Measurements from ENCODE around the gene PIR.

The PIR gene

GRCh38 chrX:15404401-15405096 is 88.6 kb downstream of the PIR start:
- Histone ChIP-seq H3K23ac (ENCODE audit: low read length) (no peak overlapping the region), H3K4me3 (ENCODE audit: low read length) (no peak overlapping the region), H3K4ac (ENCODE audit: low read depth, low read length) (no peak overlapping the region), H2BK120ac (ENCODE audit: low read depth, low read length) (no peak overlapping the region), H3K79me1 (ENCODE audit: low read length) (no peaks in the 10 kb centered on the region), H3K18ac (ENCODE audit: low read length) (no peak overlapping the region), H3K36me3 (ENCODE audit: control insufficient read depth, insufficient read depth, low read length) (no peaks in the 10 kb centered on the region), H3K56ac (ENCODE audit: low read length) (no peak overlapping the region), H2BK5ac (ENCODE audit: low read length) (no peak overlapping the region), H3K27me3 (ENCODE audit: insufficient read depth, low read length, poor library complexity) (no peaks in the 10 kb centered on the region), H3K4me1 (ENCODE audit: control insufficient read depth, low read depth, low read length) (no peaks in the 10 kb centered on the region), H3K27ac (ENCODE audit: low read depth, low read length) (no peak overlapping the region), H4K5ac (ENCODE audit: low read length) (no peak overlapping the region), H2BK15ac (replicated peaks; ENCODE audit: low read depth) (no peak overlapping the region), H3K79me2 (ENCODE audit: control insufficient read depth, insufficient read depth, low read length) (no peaks in the 10 kb centered on the region), H2AK5ac (ENCODE audit: low read length) (no peak overlapping the region), H3K9ac (ENCODE audit: low read length) (no peak overlapping the region), H3K4me2 (ENCODE audit: low read length) (no peak overlapping the region), H4K8ac (ENCODE audit: low read depth, low read length) (no peak overlapping the region)
- peak; percentile 0 for DNase-seq
- no CpG with 5 or more reads among the region's 7 CpGs for WGBS (ENCODE audit: extremely low coverage, insufficient coverage, low lambda C conversion rate)

GRCh38 chrX:15401378-15401777 is 91.8 kb downstream of the PIR start:
- Histone ChIP-seq H2BK120ac (ENCODE audit: low read depth, low read length) (no peak overlapping the region), H3K56ac (ENCODE audit: low read length) (no peak overlapping the region), H3K18ac (ENCODE audit: low read length) (no peak overlapping the region), H3K4me1 (ENCODE audit: control insufficient read depth, low read depth, low read length) (no peaks in the 10 kb centered on the region), H3K4me2 (ENCODE audit: low read length) (no peak overlapping the region), H3K27me3 (ENCODE audit: insufficient read depth, low read length, poor library complexity) (no peaks in the 10 kb centered on the region), H3K4ac (ENCODE audit: low read depth, low read length) (no peak overlapping the region), H3K27ac (ENCODE audit: low read depth, low read length) (no peak overlapping the region), H3K9ac (ENCODE audit: low read length) (no peak overlapping the region), H3K79me2 (ENCODE audit: control insufficient read depth, insufficient read depth, low read length) (no peaks in the 10 kb centered on the region), H4K8ac (ENCODE audit: low read depth, low read length) (no peak overlapping the region), H2BK15ac (replicated peaks; ENCODE audit: low read depth) (no peak overlapping the region), H3K36me3 (ENCODE audit: control insufficient read depth, insufficient read depth, low read length) (no peaks in the 10 kb centered on the region), H3K23ac (ENCODE audit: low read length) (no peak overlapping the region), H3K79me1 (ENCODE audit: low read length) (no peaks in the 10 kb centered on the region), H2AK5ac (ENCODE audit: low read length) (no peak overlapping the region), H4K5ac (ENCODE audit: low read length) (no peak overlapping the region), H2BK5ac (ENCODE audit: low read length) (no peak overlapping the region), H3K4me3 (ENCODE audit: low read length) (no peak overlapping the region)
- WGBS (ENCODE audit: extremely low coverage, insufficient coverage, low lambda C conversion rate), result no CpG with 5 or more reads among the region's 2 CpGs
- DNase-seq, result no peak

- H3K18ac ChIP-seq (ENCODE audit: low read length), result no peak overlapping the region
- WGBS (ENCODE audit: extremely low coverage, insufficient coverage, low lambda C conversion rate), result no CpG with 5 or more reads among the region's 3 CpGs
Measured at GRCh38 chrX:15399962-15400391, 93.2 kb downstream of the PIR start.

GRCh38 chrX:15398874-15399273 is 94.3 kb downstream of the PIR start:
- H3K4ac ChIP-seq (ENCODE audit: low read depth, low read length), result no peak overlapping the region
- no peak overlapping the region for H3K27ac ChIP-seq (ENCODE audit: low read depth, low read length)
- no peak overlapping the region for H3K56ac ChIP-seq (ENCODE audit: low read length)
- H2BK15ac ChIP-seq (replicated peaks; ENCODE audit: low read depth), result no peak overlapping the region
- H2BK120ac ChIP-seq (ENCODE audit: low read depth, low read length), result no peak overlapping the region
- H3K79me1 ChIP-seq (ENCODE audit: low read length), result no peaks in the 10 kb centered on the region
- no peak overlapping the region for H3K4me3 ChIP-seq (ENCODE audit: low read length)
- no peak overlapping the region for H3K23ac ChIP-seq (ENCODE audit: low read length)
- H4K5ac ChIP-seq (ENCODE audit: low read length), result no peak overlapping the region
- no peaks in the 10 kb centered on the region for H3K36me3 ChIP-seq (ENCODE audit: control insufficient read depth, insufficient read depth, low read length)
- no peak overlapping the region for H3K4me2 ChIP-seq (ENCODE audit: low read length)
- no peak overlapping the region for H3K9ac ChIP-seq (ENCODE audit: low read length)
- H2AK5ac ChIP-seq (ENCODE audit: low read length), result no peak overlapping the region
- H2BK5ac ChIP-seq (ENCODE audit: low read length), result no peak overlapping the region
- no peaks in the 10 kb centered on the region for H3K4me1 ChIP-seq (ENCODE audit: control insufficient read depth, low read depth, low read length)
- no peaks in the 10 kb centered on the region for H3K27me3 ChIP-seq (ENCODE audit: insufficient read depth, low read length, poor library complexity)
- H3K79me2 ChIP-seq (ENCODE audit: control insufficient read depth, insufficient read depth, low read length), result no peaks in the 10 kb centered on the region
- no peak overlapping the region for H3K18ac ChIP-seq (ENCODE audit: low read length)
- DNase-seq, result no peak
- no peak overlapping the region for H4K8ac ChIP-seq (ENCODE audit: low read depth, low read length)

More at GRCh38 chrX:15399962-15400391, 93.2 kb downstream of the PIR start:
- no peak overlapping the region for H4K5ac ChIP-seq (ENCODE audit: low read length)
- H2AK5ac ChIP-seq (ENCODE audit: low read length), result no peak overlapping the region
- H3K56ac ChIP-seq (ENCODE audit: low read length), result no peak overlapping the region
- H3K27ac ChIP-seq (ENCODE audit: low read depth, low read length), result no peak overlapping the region
- no peak overlapping the region for H3K4ac ChIP-seq (ENCODE audit: low read depth, low read length)
- no peak overlapping the region for H3K4me3 ChIP-seq (ENCODE audit: low read length)
- H4K8ac ChIP-seq (ENCODE audit: low read depth, low read length), result no peak overlapping the region
- no peaks in the 10 kb centered on the region for H3K79me1 ChIP-seq (ENCODE audit: low read length)
- H3K4me2 ChIP-seq (ENCODE audit: low read length), result no peak overlapping the region
- H2BK120ac ChIP-seq (ENCODE audit: low read depth, low read length), result no peak overlapping the region
- no peak overlapping the region for H3K23ac ChIP-seq (ENCODE audit: low read length)
- no peaks in the 10 kb centered on the region for H3K79me2 ChIP-seq (ENCODE audit: control insufficient read depth, insufficient read depth, low read length)
- no peak overlapping the region for H2BK15ac ChIP-seq (replicated peaks; ENCODE audit: low read depth)
- no peaks in the 10 kb centered on the region for H3K27me3 ChIP-seq (ENCODE audit: insufficient read depth, low read length, poor library complexity)
- H2BK5ac ChIP-seq (ENCODE audit: low read length), result no peak overlapping the region
- no peak overlapping the region for H3K9ac ChIP-seq (ENCODE audit: low read length)
- H3K36me3 ChIP-seq (ENCODE audit: control insufficient read depth, insufficient read depth, low read length), result no peaks in the 10 kb centered on the region
- no peaks in the 10 kb centered on the region for H3K4me1 ChIP-seq (ENCODE audit: control insufficient read depth, low read depth, low read length)
- no peak for DNase-seq

- H3K9ac ChIP-seq (ENCODE audit: low read length), result no peak overlapping the region
- H2BK15ac ChIP-seq (replicated peaks; ENCODE audit: low read depth), result no peak overlapping the region
- H3K79me1 ChIP-seq (ENCODE audit: low read length), result no peaks in the 10 kb centered on the region
- H3K18ac ChIP-seq (ENCODE audit: low read length), result no peak overlapping the region
- H4K5ac ChIP-seq (ENCODE audit: low read length), result no peak overlapping the region
- H2BK120ac ChIP-seq (ENCODE audit: low read depth, low read length), result no peak overlapping the region
- no peak overlapping the region for H2AK5ac ChIP-seq (ENCODE audit: low read length)
- H3K27me3 ChIP-seq (ENCODE audit: insufficient read depth, low read length, poor library complexity), result no peaks in the 10 kb centered on the region
- no peak overlapping the region for H2BK5ac ChIP-seq (ENCODE audit: low read length)
- DNase-seq, result no peak
- no peak overlapping the region for H3K4ac ChIP-seq (ENCODE audit: low read depth, low read length)
- WGBS (ENCODE audit: extremely low coverage, insufficient coverage, low lambda C conversion rate), result no CpG with 5 or more reads among the region's 2 CpGs
- H3K27ac ChIP-seq (ENCODE audit: low read depth, low read length), result no peak overlapping the region
- H3K36me3 ChIP-seq (ENCODE audit: control insufficient read depth, insufficient read depth, low read length), result no peaks in the 10 kb centered on the region
- no peaks in the 10 kb centered on the region for H3K4me1 ChIP-seq (ENCODE audit: control insufficient read depth, low read depth, low read length)
- no peak overlapping the region for H3K4me2 ChIP-seq (ENCODE audit: low read length)
- no peaks in the 10 kb centered on the region for H3K79me2 ChIP-seq (ENCODE audit: control insufficient read depth, insufficient read depth, low read length)
- no peak overlapping the region for H3K4me3 ChIP-seq (ENCODE audit: low read length)
- H3K23ac ChIP-seq (ENCODE audit: low read length), result no peak overlapping the region
- H3K56ac ChIP-seq (ENCODE audit: low read length), result no peak overlapping the region
- H4K8ac ChIP-seq (ENCODE audit: low read depth, low read length), result no peak overlapping the region
Measured at GRCh38 chrX:15395789-15396188, 97.3 kb downstream of the PIR start.

- Histone ChIP-seq H3K4me1 (ENCODE audit: control insufficient read depth, low read depth, low read length) (no peaks in the 10 kb centered on the region), H3K79me1 (ENCODE audit: low read length) (no peaks in the 10 kb centered on the region), H3K4me2 (ENCODE audit: low read length) (no peak overlapping the region), H2BK15ac (replicated peaks; ENCODE audit: low read depth) (no peak overlapping the region), H2AK5ac (ENCODE audit: low read length) (no peak overlapping the region), H3K9ac (ENCODE audit: low read length) (no peak overlapping the region), H4K8ac (ENCODE audit: low read depth, low read length) (no peak overlapping the region), H3K27me3 (ENCODE audit: insufficient read depth, low read length, poor library complexity) (no peaks in the 10 kb centered on the region), H3K79me2 (ENCODE audit: control insufficient read depth, insufficient read depth, low read length) (no peaks in the 10 kb centered on the region), H3K27ac (ENCODE audit: low read depth, low read length) (no peak overlapping the region), H3K4me3 (ENCODE audit: low read length) (no peak overlapping the region), H2BK120ac (ENCODE audit: low read depth, low read length) (no peak overlapping the region), H4K5ac (ENCODE audit: low read length) (no peak overlapping the region), H3K4ac (ENCODE audit: low read depth, low read length) (no peak overlapping the region), H3K18ac (ENCODE audit: low read length) (no peak overlapping the region), H3K23ac (ENCODE audit: low read length) (no peak overlapping the region), H3K36me3 (ENCODE audit: control insufficient read depth, insufficient read depth, low read length) (no peaks in the 10 kb centered on the region), H3K56ac (ENCODE audit: low read length) (no peak overlapping the region), H2BK5ac (ENCODE audit: low read length) (no peak overlapping the region)
- WGBS (ENCODE audit: extremely low coverage, insufficient coverage, low lambda C conversion rate), result no CpG with 5 or more reads among the region's 4 CpGs
- DNase-seq, result peak; percentile 74
Measured at GRCh38 chrX:15391850-15392249, 101.3 kb downstream of the PIR start.

Measured in mesendoderm (in vitro differentiated cells).